K562 (cell line): ENCODE measurements around the gene GUCA1A. TPM values are rescaled to one million over a fixed set of nuclear protein-coding genes. Genes with fewer than 3 reads are reported as not detected.
A peak's percentile ranks its signal among the peaks of the same experiment; 100 is the strongest.

Experiments used
- BHLHE40 ChIP-seq: IDR thresholded peaks from 2 replicates; pipeline ENCODE4 v1.6.1; 2011; ENCODE audit warnings: low read length, improper control_type of control experiment
- RBBP5 ChIP-seq: fragments of 200-600 bp; sonication (generic); IDR thresholded peaks from 2 replicates; pipeline ENCODE4 v1.6.1; 2012; ENCODE audit warnings: borderline replicate concordance, mild to moderate bottlenecking, low read length, control low read depth, inconsistent platforms; ENCODE audit not compliant: insufficient read depth, poor library complexity, severe bottlenecking
- SMARCB1 ChIP-seq: IDR thresholded peaks from 2 replicates; pipeline ENCODE4 v1.6.1; 2011; ENCODE audit warnings: improper control_type of control experiment, low read depth; ENCODE audit not compliant: insufficient read length
- SMARCC2 ChIP-seq: fragments of 450-650 bp; IDR thresholded peaks from 2 replicates; pipeline ENCODE4 v1.6.1; 2017; ENCODE audit warnings: antibody characterized with exemption, moderate library complexity, mild to moderate bottlenecking, low read depth
- ZNF445 ChIP-seq: fragments of 250-450 bp; sonication (Bioruptor Pico); IDR thresholded peaks from 2 replicates; pipeline ENCODE4 v1.4.0; 2020; ENCODE audit warnings: low read depth, mild to moderate bottlenecking, moderate library complexity
- polyA plus RNA-seq, 8 experiments: library from polyadenylated mRNA; depleted of rRNA in 4 of 8; stranded (reverse) in 5 of 8; unstranded in 3 of 8; fragments of >200 nt; fragmentation: Nextera tagmentation in 2 of 8; fragmentation: Illumina TruSeq in 1 of 8; extraction: Ambion mirVana in 2 of 8; extraction: Trizol in 1 of 8; gene quantifications; 2 replicates each; pipeline versions ENCODE4 v1.2.1 to v1.2.3, GENCODE V29; 2011 to 2014; ENCODE audit warnings: inconsistent platforms in 1 of 8, missing spikeins in 1 of 8
- total RNA-seq, 7 experiments: library from RNA; depleted of rRNA in 6 of 7; stranded (reverse); fragments of >200 nt in 6 of 7; fragmentation: Illumina TruSeq in 2 of 7; extraction: Trizol in 2 of 7; gene quantifications; 2 replicates each; pipeline versions ENCODE4 v1.2.1 to v1.2.3, GENCODE V29; 2011 to 2021; ENCODE audit warnings: low replicate concordance in 1 of 7
- TF ChIP-seq, protein P1 (sequence below), 2 experiments: fragments of 450-650 bp; conservative IDR thresholded peaks; 2 replicates each; pipeline ENCODE4 v1.6.1; 2017; ENCODE audit warnings: mild to moderate bottlenecking in 2 of 2, moderate library complexity in 2 of 2
- TF ChIP-seq, protein P2 (sequence below), 2 experiments: fragments of 450-650 bp in 1 of 2; sonication (generic) in 1 of 2; formaldehyde crosslinking in 1 of 2; IDR thresholded peaks; 2 replicates each; pipeline versions ENCODE4 v1.7.1 to v1.9.0; 2016 to 2022; ENCODE audit warnings: inconsistent platforms in 1 of 2, mild to moderate bottlenecking in 1 of 2, missing genetic modification reagents in 1 of 2
- TF ChIP-seq, protein P3 (sequence below): fragments of 250-450 bp; sonication (Bioruptor Pico); IDR thresholded peaks from 2 replicates; pipeline ENCODE4 v1.4.0; 2020

GUCA1A gene
- total and polyA plus RNA-seq, 9 of the 15 experiments (the other 6 are each of a cell fraction or from before 2014, with no cell fraction given): not detected

DNA sequence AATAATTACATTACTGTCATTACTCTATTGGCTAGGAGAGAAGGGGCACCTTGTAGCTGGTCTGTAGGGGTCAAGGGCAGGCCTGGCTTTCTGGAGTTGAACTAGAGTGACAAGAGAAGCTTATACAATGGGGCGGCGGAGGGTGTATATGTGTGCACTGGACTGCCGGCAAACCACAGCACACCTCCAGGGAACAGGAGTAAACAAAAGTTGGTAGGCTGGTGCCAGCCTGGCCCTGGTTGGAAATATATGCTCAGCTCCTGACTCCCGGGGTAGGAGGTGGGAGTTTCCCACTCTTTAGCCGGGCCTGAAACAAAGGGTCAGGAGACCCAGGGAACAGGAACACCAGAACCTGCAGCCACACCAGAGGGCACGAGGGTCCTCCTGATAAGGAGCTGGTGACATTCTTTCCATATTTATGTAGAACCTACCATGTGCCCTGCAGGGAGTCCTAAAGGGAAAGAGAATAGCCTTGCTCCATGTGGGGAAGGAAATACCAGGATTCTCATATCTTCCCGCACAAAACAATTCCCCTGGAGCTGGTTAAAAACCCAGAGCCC is 35.9 kb upstream of the GUCA1A start (continued):
- TF ChIP-seq, protein P1, sequence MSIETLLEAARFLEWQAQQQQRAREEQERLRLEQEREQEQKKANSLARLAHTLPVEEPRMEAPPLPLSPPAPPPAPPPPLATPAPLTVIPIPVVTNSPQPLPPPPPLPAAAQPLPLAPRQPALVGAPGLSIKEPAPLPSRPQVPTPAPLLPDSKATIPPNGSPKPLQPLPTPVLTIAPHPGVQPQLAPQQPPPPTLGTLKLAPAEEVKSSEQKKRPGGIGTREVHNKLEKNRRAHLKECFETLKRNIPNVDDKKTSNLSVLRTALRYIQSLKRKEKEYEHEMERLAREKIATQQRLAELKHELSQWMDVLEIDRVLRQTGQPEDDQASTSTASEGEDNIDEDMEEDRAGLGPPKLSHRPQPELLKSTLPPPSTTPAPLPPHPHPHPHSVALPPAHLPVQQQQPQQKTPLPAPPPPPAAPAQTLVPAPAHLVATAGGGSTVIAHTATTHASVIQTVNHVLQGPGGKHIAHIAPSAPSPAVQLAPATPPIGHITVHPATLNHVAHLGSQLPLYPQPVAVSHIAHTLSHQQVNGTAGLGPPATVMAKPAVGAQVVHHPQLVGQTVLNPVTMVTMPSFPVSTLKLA (conservative IDR thresholded peaks at IDR 0.05): 0 out of 4 replicates have a peak, but pooled peaks of 1 of the 2 experiments have one; percentile 32
- 0 out of 2 replicates have a peak, but pooled peaks have one; percentile 20 for TF ChIP-seq BHLHE40
- TF ChIP-seq SMARCB1: no peak
- TF ChIP-seq SMARCC2: 0 out of 2 replicates have a peak, but pooled peaks have one; percentile 53
- TF ChIP-seq, protein P2, sequence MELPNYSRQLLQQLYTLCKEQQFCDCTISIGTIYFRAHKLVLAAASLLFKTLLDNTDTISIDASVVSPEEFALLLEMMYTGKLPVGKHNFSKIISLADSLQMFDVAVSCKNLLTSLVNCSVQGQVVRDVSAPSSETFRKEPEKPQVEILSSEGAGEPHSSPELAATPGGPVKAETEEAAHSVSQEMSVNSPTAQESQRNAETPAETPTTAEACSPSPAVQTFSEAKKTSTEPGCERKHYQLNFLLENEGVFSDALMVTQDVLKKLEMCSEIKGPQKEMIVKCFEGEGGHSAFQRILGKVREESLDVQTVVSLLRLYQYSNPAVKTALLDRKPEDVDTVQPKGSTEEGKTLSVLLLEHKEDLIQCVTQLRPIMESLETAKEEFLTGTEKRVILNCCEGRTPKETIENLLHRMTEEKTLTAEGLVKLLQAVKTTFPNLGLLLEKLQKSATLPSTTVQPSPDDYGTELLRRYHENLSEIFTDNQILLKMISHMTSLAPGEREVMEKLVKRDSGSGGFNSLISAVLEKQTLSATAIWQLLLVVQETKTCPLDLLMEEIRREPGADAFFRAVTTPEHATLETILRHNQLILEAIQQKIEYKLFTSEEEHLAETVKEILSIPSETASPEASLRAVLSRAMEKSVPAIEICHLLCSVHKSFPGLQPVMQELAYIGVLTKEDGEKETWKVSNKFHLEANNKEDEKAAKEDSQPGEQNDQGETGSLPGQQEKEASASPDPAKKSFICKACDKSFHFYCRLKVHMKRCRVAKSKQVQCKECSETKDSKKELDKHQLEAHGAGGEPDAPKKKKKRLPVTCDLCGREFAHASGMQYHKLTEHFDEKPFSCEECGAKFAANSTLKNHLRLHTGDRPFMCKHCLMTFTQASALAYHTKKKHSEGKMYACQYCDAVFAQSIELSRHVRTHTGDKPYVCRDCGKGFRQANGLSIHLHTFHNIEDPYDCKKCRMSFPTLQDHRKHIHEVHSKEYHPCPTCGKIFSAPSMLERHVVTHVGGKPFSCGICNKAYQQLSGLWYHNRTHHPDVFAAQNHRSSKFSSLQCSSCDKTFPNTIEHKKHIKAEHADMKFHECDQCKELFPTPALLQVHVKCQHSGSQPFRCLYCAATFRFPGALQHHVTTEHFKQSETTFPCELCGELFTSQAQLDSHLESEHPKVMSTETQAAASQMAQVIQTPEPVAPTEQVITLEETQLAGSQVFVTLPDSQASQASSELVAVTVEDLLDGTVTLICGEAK (IDR thresholded peaks at IDR 0.05): 0 out of 2 replicates have a peak, but pooled peaks have one; percentile 39
- TF ChIP-seq, protein P2 (CRISPR knock-in tag; IDR thresholded peaks at IDR 0.05): no peak
- TF ChIP-seq, protein P3, sequence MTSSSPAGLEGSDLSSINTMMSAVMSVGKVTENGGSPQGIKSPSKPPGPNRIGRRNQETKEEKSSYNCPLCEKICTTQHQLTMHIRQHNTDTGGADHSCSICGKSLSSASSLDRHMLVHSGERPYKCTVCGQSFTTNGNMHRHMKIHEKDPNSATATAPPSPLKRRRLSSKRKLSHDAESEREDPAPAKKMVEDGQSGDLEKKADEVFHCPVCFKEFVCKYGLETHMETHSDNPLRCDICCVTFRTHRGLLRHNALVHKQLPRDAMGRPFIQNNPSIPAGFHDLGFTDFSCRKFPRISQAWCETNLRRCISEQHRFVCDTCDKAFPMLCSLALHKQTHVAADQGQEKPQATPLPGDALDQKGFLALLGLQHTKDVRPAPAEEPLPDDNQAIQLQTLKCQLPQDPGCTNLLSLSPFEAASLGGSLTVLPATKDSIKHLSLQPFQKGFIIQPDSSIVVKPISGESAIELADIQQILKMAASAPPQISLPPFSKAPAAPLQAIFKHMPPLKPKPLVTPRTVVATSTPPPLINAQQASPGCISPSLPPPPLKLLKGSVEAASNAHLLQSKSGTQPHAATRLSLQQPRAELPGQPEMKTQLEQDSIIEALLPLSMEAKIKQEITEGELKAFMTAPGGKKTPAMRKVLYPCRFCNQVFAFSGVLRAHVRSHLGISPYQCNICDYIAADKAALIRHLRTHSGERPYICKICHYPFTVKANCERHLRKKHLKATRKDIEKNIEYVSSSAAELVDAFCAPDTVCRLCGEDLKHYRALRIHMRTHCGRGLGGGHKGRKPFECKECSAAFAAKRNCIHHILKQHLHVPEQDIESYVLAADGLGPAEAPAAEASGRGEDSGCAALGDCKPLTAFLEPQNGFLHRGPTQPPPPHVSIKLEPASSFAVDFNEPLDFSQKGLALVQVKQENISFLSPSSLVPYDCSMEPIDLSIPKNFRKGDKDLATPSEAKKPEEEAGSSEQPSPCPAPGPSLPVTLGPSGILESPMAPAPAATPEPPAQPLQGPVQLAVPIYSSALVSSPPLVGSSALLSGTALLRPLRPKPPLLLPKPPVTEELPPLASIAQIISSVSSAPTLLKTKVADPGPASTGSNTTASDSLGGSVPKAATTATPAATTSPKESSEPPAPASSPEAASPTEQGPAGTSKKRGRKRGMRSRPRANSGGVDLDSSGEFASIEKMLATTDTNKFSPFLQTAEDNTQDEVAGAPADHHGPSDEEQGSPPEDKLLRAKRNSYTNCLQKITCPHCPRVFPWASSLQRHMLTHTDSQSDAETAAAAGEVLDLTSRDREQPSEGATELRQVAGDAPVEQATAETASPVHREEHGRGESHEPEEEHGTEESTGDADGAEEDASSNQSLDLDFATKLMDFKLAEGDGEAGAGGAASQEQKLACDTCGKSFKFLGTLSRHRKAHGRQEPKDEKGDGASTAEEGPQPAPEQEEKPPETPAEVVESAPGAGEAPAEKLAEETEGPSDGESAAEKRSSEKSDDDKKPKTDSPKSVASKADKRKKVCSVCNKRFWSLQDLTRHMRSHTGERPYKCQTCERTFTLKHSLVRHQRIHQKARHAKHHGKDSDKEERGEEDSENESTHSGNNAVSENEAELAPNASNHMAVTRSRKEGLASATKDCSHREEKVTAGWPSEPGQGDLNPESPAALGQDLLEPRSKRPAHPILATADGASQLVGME: no peak
- TF ChIP-seq ZNF445 (CRISPR knock-in tag): no peak
- peak; percentile 54 for TF ChIP-seq RBBP5
